Activated CD8-positive, alpha-beta T cell treated with anti-CD3 and anti-CD28 coated beads, Interleukin-2, amount 10 ng/mL, durations not matched to agents 7 days and 5 days (primary cell): ENCODE measurements around the gene PATL1. TPM values are rescaled to one million over a fixed set of nuclear protein-coding genes. Genes with fewer than 3 reads are reported as not detected.

Source experiments
- ATAC-seq: fragments of 150-1000 bp; cut with Tn5 transposase; one replicate; pipeline ENCODE4 v1.10.0; 2021; ENCODE audit warnings: moderate library complexity
- CTCF ChIA-PET: fragments of 350-600 bp; sonication (Branson Sonifier 250); formaldehyde crosslinking; loops from one replicate; lab custom pipeline; 2021; ENCODE audit warnings: antibody characterized with exemption; lab: Charles Lee
- POLR2A ChIA-PET: fragments of 350-600 bp; sonication (Branson Sonifier 250); formaldehyde crosslinking; loops from one replicate; lab custom pipeline; 2021; ENCODE audit warnings: antibody characterized with exemption; lab: Charles Lee
- DNase-seq: peaks from one replicate; pipeline ENCODE4 v3.0.0-alpha.2; 2020
- H3K27ac Mint-ChIP-seq: one replicate; pipeline ENCODE4 v1.8.0; 2021; ENCODE audit warnings: mild to moderate bottlenecking, mixed read lengths
- H3K27me3 Mint-ChIP-seq: one replicate; pipeline ENCODE4 v1.8.0; 2021; ENCODE audit warnings: low read depth, mixed read lengths
- H3K36me3 Mint-ChIP-seq: one replicate; pipeline ENCODE4 v1.8.0; 2021; ENCODE audit warnings: low read depth, mixed read lengths
- H3K4me1 Mint-ChIP-seq: one replicate; pipeline ENCODE4 v1.8.0; 2021; ENCODE audit warnings: low read depth, mixed read lengths
- H3K4me3 Mint-ChIP-seq: one replicate; pipeline ENCODE4 v1.8.0; 2021; ENCODE audit warnings: mild to moderate bottlenecking, mixed read lengths
- H3K9me3 Mint-ChIP-seq: one replicate; pipeline ENCODE4 v1.8.0; 2022; ENCODE audit warnings: mixed read lengths; ENCODE audit not compliant: insufficient read depth
- total RNA-seq, 2 experiments: library from RNA; stranded (reverse); gene quantifications; one replicate each; pipeline ENCODE4 v1.2.3, GENCODE V29; 2021

Gene PATL1
- total RNA-seq, 2 experiments from 2014 or later = 47.8 to 49.9 TPM

- CTCF ChIA-PET = no interaction called here
- H3K27ac Mint-ChIP-seq = no peak overlapping the region
- no peaks in the 10 kb centered on the region for H3K9me3 Mint-ChIP-seq
- no peak overlapping the region for H3K4me3 Mint-ChIP-seq
- H3K36me3 Mint-ChIP-seq = peaks cover 10% of the 10 kb centered on the region
- DNase-seq (no peak), ATAC-seq (no peak)
- H3K4me1 Mint-ChIP-seq = peaks cover 25% of the 10 kb centered on the region
- no peaks in the 10 kb centered on the region for H3K27me3 Mint-ChIP-seq
- POLR2A ChIA-PET = no interaction called here
These were observed 2.6 kb upstream of the PATL1 start for GRCh38 chr11:59671471-59671870.

- Mint-ChIP-seq H3K27me3 (no peaks in the 10 kb centered on the region), H3K36me3 (peaks cover 27% of the 10 kb centered on the region), H3K4me3 (peak overlapping the region; percentile 86), H3K9me3 (no peaks in the 10 kb centered on the region), H3K4me1 (peaks cover 36% of the 10 kb centered on the region), H3K27ac (peak overlapping the region; percentile 97)
- no peak for ATAC-seq
- ChIA-PET POLR2A (interaction anchor here (0.6 to 4.7 kb wide), 10 partner anchors 8 to 506 kb away, joined by 3 to 30 read pairs (median 4); partner anchors contain the start of genes MRPL16 and OSBP), CTCF (interaction anchor here (0.9 to 2.2 kb wide), 12 partner anchors 7 to 525 kb away, joined by 3 to 8 read pairs (median 4); partner anchors contain the start of gene MRPL16)
- no peak for DNase-seq
These were observed 773 bp upstream of the PATL1 start for GRCh38 chr11:59669611-59670009.

- peaks cover 35% of the 10 kb centered on the region for H3K36me3 Mint-ChIP-seq
- H3K27me3 Mint-ChIP-seq = no peaks in the 10 kb centered on the region
- ATAC-seq (peak; percentile 32), DNase-seq (no peak)
- ChIA-PET CTCF (interaction anchor here (0.6 to 2.2 kb wide), 13 partner anchors 9 to 524 kb away, joined by 3 to 8 read pairs (median 4); partner anchors contain the start of genes MRPL16 and OSBP), POLR2A (interaction anchor here (0.6 to 4.7 kb wide), 11 partner anchors 8 to 143 kb away, joined by 3 to 30 read pairs (median 3); partner anchors contain the start of genes MRPL16 and OSBP)
- peaks cover 42% of the 10 kb centered on the region for H3K4me1 Mint-ChIP-seq
- peak overlapping the region; percentile 96 for H3K27ac Mint-ChIP-seq
- H3K4me3 Mint-ChIP-seq = peak overlapping the region; percentile 86
- no peaks in the 10 kb centered on the region for H3K9me3 Mint-ChIP-seq
These were observed 468 bp downstream of the PATL1 start for GRCh38 chr11:59668188-59668949.

- ChIA-PET POLR2A (interaction anchor here (4.7 kb wide), 1 partner anchor 52 kb away, joined by 30 read pairs; the partner anchor contains the start of gene OSBP), CTCF (no interaction called here)
- Mint-ChIP-seq H3K27ac (peak overlapping the region; percentile 96), H3K9me3 (no peaks in the 10 kb centered on the region), H3K4me1 (peaks cover 47% of the 10 kb centered on the region), H3K27me3 (no peaks in the 10 kb centered on the region), H3K36me3 (peaks cover 40% of the 10 kb centered on the region), H3K4me3 (peak overlapping the region; percentile 86)
- DNase-seq = no peak
- ATAC-seq = no peak
These were observed 1.0 kb downstream of the PATL1 start for GRCh38 chr11:59667812-59668187.

- H3K9me3 Mint-ChIP-seq = no peaks in the 10 kb centered on the region
- peaks cover 40% of the 10 kb centered on the region for H3K36me3 Mint-ChIP-seq
- CTCF ChIA-PET = interaction anchor here (0.8 kb wide), 1 partner anchor 130 kb away, joined by 3 read pairs; no protein-coding TSS in a partner anchor
- peak overlapping the region; percentile 86 for H3K4me3 Mint-ChIP-seq
- no peaks in the 10 kb centered on the region for H3K27me3 Mint-ChIP-seq
- POLR2A ChIA-PET = interaction anchor here (4.7 kb wide), 1 partner anchor 51 kb away, joined by 30 read pairs; the partner anchor contains the start of gene OSBP
- ATAC-seq (no peak), DNase-seq (no peak)
- peaks cover 49% of the 10 kb centered on the region for H3K4me1 Mint-ChIP-seq
- H3K27ac Mint-ChIP-seq = peak overlapping the region; percentile 56
These were observed 1.9 kb downstream of the PATL1 start for GRCh38 chr11:59666969-59667368.

- H3K4me1 Mint-ChIP-seq = peaks cover 33% of the 10 kb centered on the region
- H3K27ac Mint-ChIP-seq = peak overlapping the region; percentile 60
- no peak overlapping the region for H3K4me3 Mint-ChIP-seq
- POLR2A ChIA-PET = interaction anchor here (0.8 to 1.3 kb wide), 3 partner anchors 8 to 100 kb away, joined by 3 to 4 read pairs (median 3); partner anchors contain the start of gene PATL1
- no peaks in the 10 kb centered on the region for H3K27me3 Mint-ChIP-seq
- DNase-seq = no peak
- CTCF ChIA-PET = interaction anchor here (1.4 to 2.7 kb wide), 2 partner anchors 123 to 488 kb away, joined by 3 to 7 read pairs; partner anchors contain the start of gene DTX4
- ATAC-seq = no peak
- peaks cover 60% of the 10 kb centered on the region for H3K36me3 Mint-ChIP-seq
- no peaks in the 10 kb centered on the region for H3K9me3 Mint-ChIP-seq
These were observed 8.2 kb downstream of the PATL1 start for GRCh38 chr11:59660621-59661020.

- ChIA-PET POLR2A (interaction anchor here (0.8 to 1.3 kb wide), 2 partner anchors 9 to 99 kb away, joined by 3 read pairs; partner anchors contain the start of gene PATL1), CTCF (interaction anchor here (1.0 to 2.7 kb wide), 2 partner anchors 110 to 123 kb away, joined by 3 to 7 read pairs; no protein-coding TSS in a partner anchor)
- peaks cover 60% of the 10 kb centered on the region for H3K36me3 Mint-ChIP-seq
- no peak for DNase-seq
- peak overlapping the region; percentile 60 for H3K27ac Mint-ChIP-seq
- ATAC-seq = no peak
- H3K4me1 Mint-ChIP-seq = peaks cover 28% of the 10 kb centered on the region
- H3K4me3 Mint-ChIP-seq = no peak overlapping the region
- H3K27me3 Mint-ChIP-seq = no peaks in the 10 kb centered on the region
- H3K9me3 Mint-ChIP-seq = no peaks in the 10 kb centered on the region
These were observed 8.9 kb downstream of the PATL1 start for GRCh38 chr11:59659981-59660380.

GRCh38 chr11:59658036-59658435, 10.8 kb downstream of the PATL1 start:
- Mint-ChIP-seq H3K4me3 (no peak overlapping the region), H3K4me1 (peaks cover 15% of the 10 kb centered on the region), H3K9me3 (no peaks in the 10 kb centered on the region), H3K27me3 (no peaks in the 10 kb centered on the region), H3K36me3 (peaks cover 59% of the 10 kb centered on the region), H3K27ac (no peak overlapping the region)
- POLR2A ChIA-PET = no interaction called here
- DNase-seq (no peak), ATAC-seq (no peak)
- CTCF ChIA-PET = no interaction called here

- no peaks in the 10 kb centered on the region for H3K27me3 Mint-ChIP-seq
- H3K36me3 Mint-ChIP-seq = peaks cover 73% of the 10 kb centered on the region
- CTCF ChIA-PET = interaction anchor here (1.1 to 1.2 kb wide), 2 partner anchors 14 to 39 kb away, joined by 3 read pairs; partner anchors contain the start of genes OSBP and PATL1
- DNase-seq = no peak
- no peaks in the 10 kb centered on the region for H3K9me3 Mint-ChIP-seq
- ATAC-seq = no peak
- POLR2A ChIA-PET = no interaction called here
- no peaks in the 10 kb centered on the region for H3K4me1 Mint-ChIP-seq
- H3K4me3 Mint-ChIP-seq = no peak overlapping the region
- no peak overlapping the region for H3K27ac Mint-ChIP-seq
These were observed 13.9 kb downstream of the PATL1 start for GRCh38 chr11:59654893-59655292.

- CTCF ChIA-PET = no interaction called here
- Mint-ChIP-seq H3K27me3 (no peaks in the 10 kb centered on the region), H3K36me3 (peaks cover 74% of the 10 kb centered on the region), H3K27ac (no peak overlapping the region), H3K4me1 (no peaks in the 10 kb centered on the region), H3K9me3 (no peaks in the 10 kb centered on the region), H3K4me3 (no peak overlapping the region)
- ATAC-seq (no peak), DNase-seq (no peak)
- POLR2A ChIA-PET = no interaction called here
These were observed 21.4 kb downstream of the PATL1 start for GRCh38 chr11:59647245-59647980.

- H3K27me3 Mint-ChIP-seq = no peaks in the 10 kb centered on the region
- H3K27ac Mint-ChIP-seq = no peak overlapping the region
- peaks cover 72% of the 10 kb centered on the region for H3K36me3 Mint-ChIP-seq
- ChIA-PET CTCF (interaction anchor here (3.0 kb wide), 1 partner anchor 36 kb away, joined by 7 read pairs; no protein-coding TSS in a partner anchor), POLR2A (no interaction called here)
- DNase-seq = no peak
- ATAC-seq = no peak
- H3K9me3 Mint-ChIP-seq = no peaks in the 10 kb centered on the region
- H3K4me3 Mint-ChIP-seq = no peak overlapping the region
- no peaks in the 10 kb centered on the region for H3K4me1 Mint-ChIP-seq
These were observed 24.3 kb downstream of the PATL1 start for GRCh38 chr11:59644528-59644927.
